ENCODE results near the gene PKNOX2.

Gene PKNOX2

GRCh38 chr11:125251214-125251545, 86.6 kb downstream of the PKNOX2 start:
- no peak overlapping the region for H3K4me3 ChIP-seq (ENCODE audit: control insufficient read depth, low read depth, low read length)
- TF ChIP-seq CTCF (conservative IDR thresholded peaks at IDR 0.05; ENCODE audit: control insufficient read depth, insufficient read depth, low read depth, low read length): no peak
- DNase-seq (ENCODE audit: low read depth): no peak

- no peak for DNase-seq (ENCODE audit: low read depth)
- H3K4me3 ChIP-seq (ENCODE audit: control insufficient read depth, low read depth, low read length): no peak overlapping the region
- TF ChIP-seq CTCF (conservative IDR thresholded peaks at IDR 0.05; ENCODE audit: control insufficient read depth, insufficient read depth, low read depth, low read length): no peak
Observed at GRCh38 chr11:125251956-125252355, 87.4 kb downstream of the PKNOX2 start.

- H3K4me3 ChIP-seq (ENCODE audit: control insufficient read depth, low read depth, low read length): no peak overlapping the region
- TF ChIP-seq CTCF (conservative IDR thresholded peaks at IDR 0.05; ENCODE audit: control insufficient read depth, insufficient read depth, low read depth, low read length): no peak
- DNase-seq (ENCODE audit: low read depth): no peak
Observed at GRCh38 chr11:125253289-125253688, 88.7 kb downstream of the PKNOX2 start.

- DNase-seq (ENCODE audit: low read depth): no peak
- TF ChIP-seq CTCF (conservative IDR thresholded peaks at IDR 0.05; ENCODE audit: control insufficient read depth, insufficient read depth, low read depth, low read length): no peak
- no peak overlapping the region for H3K4me3 ChIP-seq (ENCODE audit: control insufficient read depth, low read depth, low read length)
Observed at GRCh38 chr11:125253795-125254525, 89.4 kb downstream of the PKNOX2 start.

GRCh38 chr11:125256541-125257189, 92.1 kb downstream of the PKNOX2 start:
- no peak for TF ChIP-seq CTCF (conservative IDR thresholded peaks at IDR 0.05; ENCODE audit: control insufficient read depth, insufficient read depth, low read depth, low read length)
- no peak for DNase-seq (ENCODE audit: low read depth)
- H3K4me3 ChIP-seq (ENCODE audit: control insufficient read depth, low read depth, low read length): no peak overlapping the region

- no peak for DNase-seq (ENCODE audit: low read depth)
- no peak overlapping the region for H3K4me3 ChIP-seq (ENCODE audit: control insufficient read depth, low read depth, low read length)
- TF ChIP-seq CTCF (conservative IDR thresholded peaks at IDR 0.05; ENCODE audit: control insufficient read depth, insufficient read depth, low read depth, low read length): peak; percentile 18
Observed at GRCh38 chr11:125257190-125257579, 92.6 kb downstream of the PKNOX2 start.

All from fibroblast of mammary gland (primary cell).